ENCODE results near the gene KIF5B. TPM values are rescaled to one million over a fixed set of nuclear protein-coding genes. Genes with fewer than 3 reads are reported as not detected.
"Not testable (repeated sequence)": the region's sequence is repeated elsewhere in the genome, so short reads cannot be mapped to it uniquely, and the experiment has no call there.

Gene KIF5B
- 21.8 TPM for polyA plus RNA-seq (2012; ENCODE audit: low read depth, missing spikeins)

GRCh38 chr10:32056136-32057035 is at the start of gene KIF5B:
KIF5B (minus strand) TSS chr10:32056425; CDS start chr10:32055973, 452 bp downstream.
- TF ChIP-seq SPI1 (IDR thresholded peaks at IDR 0.05; ENCODE audit: low read depth, low read length) (no peak), TAF1 (IDR thresholded peaks at IDR 0.05; ENCODE audit: low read depth, low read length) (peak; percentile 83), POLR2A (IDR thresholded peaks at IDR 0.05; ENCODE audit: low read depth, low read length) (peak; percentile 94), POU2F2 (IDR thresholded peaks at IDR 0.05; ENCODE audit: low read depth, low read length) (peak; percentile 68; the same call in 1 of the 2 replicates), POLR2AphosphoS5 (IDR thresholded peaks at IDR 0.05; ENCODE audit: low read depth, low read length) (peak; percentile 94), PAX5 (IDR thresholded peaks at IDR 0.05; ENCODE audit: insufficient read depth, low read length, severe bottlenecking) (no peak)
- DNase-seq (ENCODE audit: insufficient read length, low spot score) (peak; percentile 89), FAIRE-seq (peak; percentile 98)

GRCh38 chr10:32105782-32106382 is 49.7 kb upstream of the KIF5B start:
- TF ChIP-seq PAX5 (IDR thresholded peaks at IDR 0.05; ENCODE audit: insufficient read depth, low read length, severe bottlenecking) (no peak), SPI1 (IDR thresholded peaks at IDR 0.05; ENCODE audit: low read depth, low read length) (no peak), POU2F2 (IDR thresholded peaks at IDR 0.05; ENCODE audit: low read depth, low read length) (no peak), TAF1 (IDR thresholded peaks at IDR 0.05; ENCODE audit: low read depth, low read length) (no peak), POLR2AphosphoS5 (IDR thresholded peaks at IDR 0.05; ENCODE audit: low read depth, low read length) (no peak), POLR2A (IDR thresholded peaks at IDR 0.05; ENCODE audit: low read depth, low read length) (no peak)
- FAIRE-seq (no peak), DNase-seq (ENCODE audit: insufficient read length, low spot score) (no peak)

- DNase-seq (ENCODE audit: insufficient read length, low spot score) = no peak
- TF ChIP-seq SPI1 (IDR thresholded peaks at IDR 0.05; ENCODE audit: low read depth, low read length) (no peak), POU2F2 (IDR thresholded peaks at IDR 0.05; ENCODE audit: low read depth, low read length) (no peak), POLR2A (IDR thresholded peaks at IDR 0.05; ENCODE audit: low read depth, low read length) (no peak), POLR2AphosphoS5 (IDR thresholded peaks at IDR 0.05; ENCODE audit: low read depth, low read length) (no peak), PAX5 (IDR thresholded peaks at IDR 0.05; ENCODE audit: insufficient read depth, low read length, severe bottlenecking) (no peak), TAF1 (IDR thresholded peaks at IDR 0.05; ENCODE audit: low read depth, low read length) (no peak)
- no peak for FAIRE-seq
Measured at GRCh38 chr10:32104622-32105509, 48.6 kb upstream of the KIF5B start.

GRCh38 chr10:32104181-32104580 is 48.0 kb upstream of the KIF5B start:
- DNase-seq (ENCODE audit: insufficient read length, low spot score) (no peak), FAIRE-seq (no peak)
- TF ChIP-seq POLR2A (IDR thresholded peaks at IDR 0.05; ENCODE audit: low read depth, low read length) = no peak
- no peak for TF ChIP-seq POU2F2 (IDR thresholded peaks at IDR 0.05; ENCODE audit: low read depth, low read length)
- no peak for TF ChIP-seq POLR2AphosphoS5 (IDR thresholded peaks at IDR 0.05; ENCODE audit: low read depth, low read length)
- no peak for TF ChIP-seq TAF1 (IDR thresholded peaks at IDR 0.05; ENCODE audit: low read depth, low read length)
- no peak for TF ChIP-seq PAX5 (IDR thresholded peaks at IDR 0.05; ENCODE audit: insufficient read depth, low read length, severe bottlenecking)

- no peak for FAIRE-seq
- DNase-seq (ENCODE audit: insufficient read length, low spot score) = no peak
Measured at GRCh38 chr10:32103721-32104120, 47.5 kb upstream of the KIF5B start.

GRCh38 chr10:32098566-32099259 is 42.5 kb upstream of the KIF5B start:
- not testable (repeated sequence) for DNase-seq (ENCODE audit: insufficient read length, low spot score); FAIRE-seq

More at GRCh38 chr10:32103721-32104120, 47.5 kb upstream of the KIF5B start:
- no peak for TF ChIP-seq TAF1 (IDR thresholded peaks at IDR 0.05; ENCODE audit: low read depth, low read length)
- TF ChIP-seq POLR2AphosphoS5 (IDR thresholded peaks at IDR 0.05; ENCODE audit: low read depth, low read length) = no peak
- TF ChIP-seq SPI1 (IDR thresholded peaks at IDR 0.05; ENCODE audit: low read depth, low read length) = no peak
- TF ChIP-seq POU2F2 (IDR thresholded peaks at IDR 0.05; ENCODE audit: low read depth, low read length) = no peak
- TF ChIP-seq POLR2A (IDR thresholded peaks at IDR 0.05; ENCODE audit: low read depth, low read length) = no peak
- TF ChIP-seq PAX5 (IDR thresholded peaks at IDR 0.05; ENCODE audit: insufficient read depth, low read length, severe bottlenecking) = no peak

GRCh38 chr10:32095116-32095733 is 39.0 kb upstream of the KIF5B start:
- DNase-seq (ENCODE audit: insufficient read length, low spot score) = no peak
- no peak for FAIRE-seq
- no peak for TF ChIP-seq POU2F2 (IDR thresholded peaks at IDR 0.05; ENCODE audit: low read depth, low read length)
- no peak for TF ChIP-seq PAX5 (IDR thresholded peaks at IDR 0.05; ENCODE audit: insufficient read depth, low read length, severe bottlenecking)
- TF ChIP-seq TAF1 (IDR thresholded peaks at IDR 0.05; ENCODE audit: low read depth, low read length) = no peak
- TF ChIP-seq SPI1 (IDR thresholded peaks at IDR 0.05; ENCODE audit: low read depth, low read length) = no peak
- no peak for TF ChIP-seq POLR2AphosphoS5 (IDR thresholded peaks at IDR 0.05; ENCODE audit: low read depth, low read length)
- no peak for TF ChIP-seq POLR2A (IDR thresholded peaks at IDR 0.05; ENCODE audit: low read depth, low read length)

- DNase-seq (ENCODE audit: insufficient read length, low spot score) (no peak), FAIRE-seq (no peak)
- TF ChIP-seq TAF1 (IDR thresholded peaks at IDR 0.05; ENCODE audit: low read depth, low read length) (no peak), SPI1 (IDR thresholded peaks at IDR 0.05; ENCODE audit: low read depth, low read length) (no peak), POU2F2 (IDR thresholded peaks at IDR 0.05; ENCODE audit: low read depth, low read length) (no peak), POLR2A (IDR thresholded peaks at IDR 0.05; ENCODE audit: low read depth, low read length) (no peak), PAX5 (IDR thresholded peaks at IDR 0.05; ENCODE audit: insufficient read depth, low read length, severe bottlenecking) (no peak), POLR2AphosphoS5 (IDR thresholded peaks at IDR 0.05; ENCODE audit: low read depth, low read length) (no peak)
Measured at GRCh38 chr10:32093650-32094049, 37.4 kb upstream of the KIF5B start.
